HepG2 (cell line): ENCODE results near the gene DQX1. TPM values are rescaled to one million over a fixed set of nuclear protein-coding genes. Genes with fewer than 3 reads are reported as not detected.
A peak's percentile ranks its signal among the peaks of the same experiment; 100 is the strongest.

Experiments
- ATM ChIP-seq: fragments of 450-650 bp; IDR thresholded peaks from 2 replicates; pipeline ENCODE4 v1.7.1; 2017; ENCODE audit warnings: mild to moderate bottlenecking, borderline replicate concordance
- CBFB ChIP-seq: sonication (generic); formaldehyde crosslinking; IDR thresholded peaks from 2 replicates; pipeline ENCODE4 v1.4.0; 2020; ENCODE audit warnings: missing genetic modification reagents
- FOXM1 ChIP-seq: sonication (generic); formaldehyde crosslinking; IDR thresholded peaks from 2 replicates; pipeline ENCODE4 v1.5.0; 2020; ENCODE audit warnings: missing genetic modification reagents
- HINFP ChIP-seq: sonication (generic); formaldehyde crosslinking; IDR thresholded peaks from 2 replicates; pipeline ENCODE4 v1.4.0; 2020; ENCODE audit warnings: low read depth, mild to moderate bottlenecking, missing genetic modification reagents
- MEF2D ChIP-seq: sonication (generic); formaldehyde crosslinking; IDR thresholded peaks from 2 replicates; pipeline ENCODE4 v1.5.1; 2020; ENCODE audit warnings: mild to moderate bottlenecking, missing genetic modification reagents
- NCOA1 ChIP-seq: sonication (generic); formaldehyde crosslinking; IDR thresholded peaks from 2 replicates; pipeline ENCODE4 v1.9.0; 2021; ENCODE audit warnings: missing genetic modification reagents
- PAXIP1 ChIP-seq: sonication (generic); formaldehyde crosslinking; conservative IDR thresholded peaks from 2 replicates; pipeline ENCODE4 v1.4.0; 2020; ENCODE audit warnings: mild to moderate bottlenecking, missing genetic modification reagents, moderate library complexity
- PHF8 ChIP-seq: sonication (generic); formaldehyde crosslinking; IDR thresholded peaks from 2 replicates; pipeline ENCODE4 v1.5.0; 2020; ENCODE audit warnings: missing genetic modification reagents
- PPARG ChIP-seq: conservative IDR thresholded peaks from 2 replicates; pipeline ENCODE4 v1.6.1; 2016; ENCODE audit warnings: missing biosample characterization, missing genetic modification reagents
- REPIN1 ChIP-seq: sonication (generic); formaldehyde crosslinking; IDR thresholded peaks from 2 replicates; pipeline ENCODE4 v1.8.0; 2022; ENCODE audit warnings: missing genetic modification reagents, low read depth, mild to moderate bottlenecking, borderline replicate concordance
- SALL1 ChIP-seq: sonication (generic); formaldehyde crosslinking; IDR thresholded peaks from 2 replicates; pipeline ENCODE4 v1.8.0; 2022; ENCODE audit warnings: mild to moderate bottlenecking, missing genetic modification reagents
- ZFP41 ChIP-seq: sonication (generic); formaldehyde crosslinking; IDR thresholded peaks from 2 replicates; pipeline ENCODE4 v1.4.0; 2020; ENCODE audit warnings: mild to moderate bottlenecking, missing genetic modification reagents, borderline replicate concordance
- ZMYM2 ChIP-seq: sonication (generic); formaldehyde crosslinking; IDR thresholded peaks from 2 replicates; pipeline ENCODE4 v1.8.0; 2022; ENCODE audit warnings: mild to moderate bottlenecking, missing genetic modification reagents
- ZNF570 ChIP-seq: sonication (generic); formaldehyde crosslinking; IDR thresholded peaks from 2 replicates; pipeline ENCODE4 v1.4.0; 2020; ENCODE audit warnings: mild to moderate bottlenecking, missing genetic modification reagents, borderline replicate concordance
- ZNF609 ChIP-seq: sonication (generic); formaldehyde crosslinking; IDR thresholded peaks from 2 replicates; pipeline ENCODE4 v1.4.0; 2020; ENCODE audit warnings: mild to moderate bottlenecking, missing genetic modification reagents, borderline replicate concordance
- ZNF879 ChIP-seq: sonication (generic); formaldehyde crosslinking; IDR thresholded peaks from 2 replicates; pipeline ENCODE4 v1.8.1; 2023; ENCODE audit warnings: missing genetic modification reagents
- polyA plus RNA-seq, 8 experiments: library from polyadenylated mRNA; depleted of rRNA in 3 of 8; stranded (reverse) in 7 of 8; unstranded in 1 of 8; fragments of >200 nt; fragmentation: Illumina TruSeq in 4 of 8; extraction: Trizol in 4 of 8; gene quantifications; 2 replicates each; pipeline versions ENCODE4 v1.2.1 to v1.2.3, GENCODE V29; 2011 to 2016; ENCODE audit warnings: low read depth in 4 of 8, missing spikeins in 1 of 8, mixed read lengths in 1 of 8; ENCODE audit not compliant: insufficient read depth in 1 of 8
- total RNA-seq, 5 experiments: library from RNA; depleted of rRNA; stranded (reverse); fragments of >200 nt; fragmentation: Illumina TruSeq; extraction: Trizol; gene quantifications; 2 replicates each; pipeline ENCODE4 v1.2.3, GENCODE V29; 2016; ENCODE audit warnings: low read depth in 1 of 5

The DQX1 gene
- total and polyA plus RNA-seq, 2 of the 13 experiments (the other 11 are each of a cell fraction or from before 2014, with no cell fraction given) = 27.6 to 89.8 TPM

GRCh38 chr2:74488643-74489481 is 37.2 kb downstream of the DQX1 start (continued):
- TF ChIP-seq PAXIP1 (CRISPR knock-in tag) (peak; percentile 97), ZFP41 (CRISPR knock-in tag) (no peak), ZMYM2 (CRISPR knock-in tag) (peak; percentile 26; the same call in 1 of the 2 replicates), FOXM1 (CRISPR knock-in tag) (no peak), PPARG (CRISPR knock-in tag) (peak; percentile 70; the same call in 1 of the 2 replicates), ZNF879 (no peak), ZNF570 (CRISPR knock-in tag) (no peak), CBFB (CRISPR knock-in tag) (peak; percentile 71; the same call in 1 of the 2 replicates), ZNF609 (CRISPR knock-in tag) (peak; percentile 78; the same call in 1 of the 2 replicates), SALL1 (CRISPR knock-in tag) (peak; percentile 90), NCOA1 (CRISPR knock-in tag) (no peak), HINFP (CRISPR knock-in tag) (0 out of 2 replicates have a peak, but pooled peaks have one; percentile 29), PHF8 (CRISPR knock-in tag) (peak; percentile 22; the same call in 1 of the 2 replicates), MEF2D (CRISPR knock-in tag) (peak; percentile 44; the same call in 1 of the 2 replicates), REPIN1 (CRISPR knock-in tag) (peak; percentile 99), ATM (peak; percentile 96)
